Neural cell (in vitro differentiated cells): ENCODE measurements around the gene DUS2.

Experiments
- EZH2 ChIP-seq: fragments of 200-600, 300-800 bp; shearing (Covaris generic), sonication (generic); IDR thresholded peaks from 2 replicates; pipeline ENCODE4 v1.6.1; 2014; ENCODE audit warnings: antibody characterized with exemption, low read length, borderline replicate concordance, mild to moderate bottlenecking; ENCODE audit not compliant: insufficient read depth, poor library complexity, severe bottlenecking
- MXI1 ChIP-seq: fragments of 450-650 bp; conservative IDR thresholded peaks from 2 replicates; pipeline ENCODE4 v1.6.1; 2014; ENCODE audit warnings: antibody characterized with exemption, mild to moderate bottlenecking; ENCODE audit not compliant: poor library complexity, severe bottlenecking
- RAD21 ChIP-seq: fragments of 450-650 bp; conservative IDR thresholded peaks from 2 replicates; pipeline ENCODE4 v1.6.1; 2014; ENCODE audit warnings: antibody characterized with exemption, mild to moderate bottlenecking, moderate library complexity
- SMC3 ChIP-seq: fragments of 450-650 bp; conservative IDR thresholded peaks from 2 replicates; pipeline ENCODE4 v1.6.1; 2014; ENCODE audit warnings: antibody characterized with exemption, mild to moderate bottlenecking, moderate library complexity; ENCODE audit not compliant: poor library complexity
- TF ChIP-seq, protein P1 (sequence below): fragments of 450-650 bp; IDR thresholded peaks from 2 replicates; pipeline ENCODE4 v1.5.1; 2014; ENCODE audit warnings: antibody characterized with exemption, mild to moderate bottlenecking, moderate library complexity; ENCODE audit not compliant: poor library complexity, severe bottlenecking

DNA sequence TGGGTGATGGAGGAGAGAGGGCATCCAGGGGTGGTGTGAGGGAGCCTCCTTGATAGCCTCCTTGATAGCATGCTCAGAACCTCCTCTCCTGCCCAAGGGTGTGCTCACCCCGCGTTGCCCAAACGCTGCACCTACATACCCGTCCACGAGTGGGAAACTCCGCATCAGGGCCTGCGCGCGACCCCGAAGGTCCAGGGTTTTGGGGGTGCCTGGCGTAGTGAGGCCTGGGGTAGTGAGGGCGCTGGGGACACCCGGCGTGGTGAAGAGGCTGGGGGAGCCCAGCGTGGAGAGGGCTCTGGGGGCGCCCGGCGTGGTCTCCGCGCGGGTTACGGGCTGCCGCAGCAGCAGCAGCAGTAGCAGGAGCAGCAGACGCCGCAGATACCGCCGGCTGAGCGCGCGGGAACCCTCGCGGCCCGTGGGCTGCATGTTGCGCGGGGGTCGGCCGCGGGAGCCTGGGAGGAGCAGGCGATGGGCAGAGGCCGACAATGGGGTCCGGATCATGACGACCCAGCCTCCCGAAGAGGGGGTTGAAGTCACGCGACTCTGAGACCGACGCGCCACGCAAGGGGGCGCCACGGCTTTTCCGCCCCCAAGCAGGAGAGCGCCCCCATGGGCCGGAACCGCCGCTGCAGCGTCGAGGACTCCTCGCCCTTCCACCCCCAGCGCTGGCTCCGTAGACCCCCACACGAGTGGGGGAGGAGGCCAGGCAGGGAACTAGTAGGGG lies 43.0 kb upstream of the DUS2 start, which contains the start of gene DPEP3:
- TF ChIP-seq, protein P1, sequence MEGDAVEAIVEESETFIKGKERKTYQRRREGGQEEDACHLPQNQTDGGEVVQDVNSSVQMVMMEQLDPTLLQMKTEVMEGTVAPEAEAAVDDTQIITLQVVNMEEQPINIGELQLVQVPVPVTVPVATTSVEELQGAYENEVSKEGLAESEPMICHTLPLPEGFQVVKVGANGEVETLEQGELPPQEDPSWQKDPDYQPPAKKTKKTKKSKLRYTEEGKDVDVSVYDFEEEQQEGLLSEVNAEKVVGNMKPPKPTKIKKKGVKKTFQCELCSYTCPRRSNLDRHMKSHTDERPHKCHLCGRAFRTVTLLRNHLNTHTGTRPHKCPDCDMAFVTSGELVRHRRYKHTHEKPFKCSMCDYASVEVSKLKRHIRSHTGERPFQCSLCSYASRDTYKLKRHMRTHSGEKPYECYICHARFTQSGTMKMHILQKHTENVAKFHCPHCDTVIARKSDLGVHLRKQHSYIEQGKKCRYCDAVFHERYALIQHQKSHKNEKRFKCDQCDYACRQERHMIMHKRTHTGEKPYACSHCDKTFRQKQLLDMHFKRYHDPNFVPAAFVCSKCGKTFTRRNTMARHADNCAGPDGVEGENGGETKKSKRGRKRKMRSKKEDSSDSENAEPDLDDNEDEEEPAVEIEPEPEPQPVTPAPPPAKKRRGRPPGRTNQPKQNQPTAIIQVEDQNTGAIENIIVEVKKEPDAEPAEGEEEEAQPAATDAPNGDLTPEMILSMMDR, result no peak
- TF ChIP-seq RAD21 (no peak), EZH2 (no peak), MXI1 (no peak), SMC3 (no peak)
